HG02840 (cell line): ENCODE measurements around the gene POTEJ.
"Not testable (repeated sequence)": the region's sequence is repeated elsewhere in the genome, so short reads cannot be mapped to it uniquely, and the experiment has no call there.

Source experiments
- ATAC-seq: cut with Tn5 transposase; IDR thresholded peaks from one replicate; pipeline ENCODE4 v1.9.1; 2021; ENCODE audit warnings: mild to moderate bottlenecking, moderate library complexity, moderate number of reproducible peaks; ENCODE audit not compliant: unreplicated experiment, low FRiP score

POTEJ gene

DNA sequence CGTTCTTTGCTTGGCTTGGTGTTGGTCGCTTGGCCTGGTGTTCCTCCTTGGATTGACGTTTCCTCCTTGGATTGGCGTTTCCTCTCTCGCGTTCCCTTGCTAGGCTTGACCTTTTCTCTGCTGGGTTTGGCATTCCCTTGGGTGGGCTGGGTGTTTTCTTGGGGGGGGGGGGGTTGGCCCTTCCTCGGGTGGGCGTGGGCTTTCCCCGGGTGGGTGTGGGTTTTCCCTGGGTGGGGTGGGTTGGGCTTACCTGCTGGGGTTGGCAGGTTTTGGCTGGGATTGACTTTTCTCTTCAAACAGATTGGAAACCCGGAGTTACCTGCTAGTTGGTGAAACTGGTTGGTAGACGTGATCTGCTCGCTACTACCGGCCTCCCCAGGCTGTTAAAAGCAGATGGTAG is at the start of gene POTEJ:
Gene POTEJ, plus strand, starts transcription at position 301 of the 400 bp plus-strand sequence. Its CDS starts 93 bp downstream, at position 394.
- not testable (repeated sequence) for ATAC-seq

DNA sequence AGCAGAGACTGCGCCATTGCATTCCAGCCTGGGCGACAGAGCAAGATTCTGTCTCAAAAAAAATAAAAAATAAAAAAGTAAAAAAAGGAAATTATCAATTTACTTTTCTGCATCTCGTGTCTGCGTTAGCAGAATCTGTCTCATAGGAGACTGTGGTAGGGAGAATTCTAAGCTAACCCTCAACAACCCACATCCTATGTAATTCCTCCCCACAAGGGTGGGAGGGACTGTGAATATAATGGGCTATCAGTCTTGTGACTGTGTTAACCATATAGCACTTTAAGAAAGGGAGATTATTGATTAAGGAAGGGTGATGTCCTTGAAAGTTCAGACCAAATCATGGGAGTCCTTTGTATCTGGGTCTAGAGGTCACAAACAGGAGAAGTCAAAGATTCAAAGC is 45.1 kb upstream of the POTEJ start:
- ATAC-seq, result not testable (repeated sequence)

GRCh38 chr2:130571929-130572328 is 39.3 kb upstream of the POTEJ start:
- ATAC-seq, result not testable (repeated sequence)

DNA sequence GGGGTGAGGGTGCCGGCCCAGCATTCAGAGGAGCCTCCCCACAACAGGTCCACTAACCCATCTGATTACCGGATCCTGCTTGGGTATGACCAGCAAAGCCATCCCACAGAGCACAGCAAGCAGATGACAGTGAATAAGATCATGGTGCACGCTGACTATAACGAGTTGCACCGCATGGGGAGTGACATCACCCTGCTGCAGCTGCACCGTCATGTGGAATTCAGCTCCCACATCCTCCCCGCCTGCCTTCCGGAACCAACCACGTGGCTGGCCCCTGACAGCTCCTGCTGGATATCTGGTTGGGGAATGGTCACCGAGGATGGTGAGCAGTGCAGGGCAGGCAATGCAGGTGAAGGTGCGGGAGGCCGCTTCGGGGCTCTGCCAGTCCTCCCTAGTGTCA is 37.0 kb upstream of the POTEJ start:
- ATAC-seq, result not testable (repeated sequence)

- ATAC-seq, result not testable (repeated sequence)
These were observed 34.9 kb upstream of the POTEJ start for GRCh38 chr2:130576209-130576784.

DNA sequence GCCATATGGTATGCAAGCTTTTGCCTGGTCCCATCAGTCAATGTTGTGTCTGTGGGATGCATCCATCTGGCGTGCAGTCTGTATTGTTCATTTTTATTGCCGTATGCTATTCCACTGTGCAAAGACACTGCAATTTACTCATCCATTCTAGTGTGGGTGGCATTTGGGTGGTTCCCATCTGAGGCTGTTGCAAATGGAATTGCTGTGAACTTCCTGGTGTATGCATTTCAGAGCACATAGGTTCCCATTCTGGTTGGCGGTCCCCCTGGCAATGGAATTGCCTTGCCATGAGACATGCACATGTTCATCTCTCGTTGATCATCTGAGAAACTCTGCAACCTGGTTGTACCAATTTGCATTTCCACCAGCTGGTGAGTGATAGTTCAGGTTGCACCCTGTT is 33.7 kb upstream of the POTEJ start:
- ATAC-seq, result not testable (repeated sequence)

GRCh38 chr2:130579121-130579520 is 32.1 kb upstream of the POTEJ start:
- ATAC-seq, result not testable (repeated sequence)

GRCh38 chr2:130581491-130581890 is 29.7 kb upstream of the POTEJ start:
- not testable (repeated sequence) for ATAC-seq

- not testable (repeated sequence) for ATAC-seq
These were observed 28.3 kb upstream of the POTEJ start for GRCh38 chr2:130582970-130583369.

- not testable (repeated sequence) for ATAC-seq
These were observed 27.7 kb upstream of the POTEJ start for GRCh38 chr2:130583582-130583981.

DNA sequence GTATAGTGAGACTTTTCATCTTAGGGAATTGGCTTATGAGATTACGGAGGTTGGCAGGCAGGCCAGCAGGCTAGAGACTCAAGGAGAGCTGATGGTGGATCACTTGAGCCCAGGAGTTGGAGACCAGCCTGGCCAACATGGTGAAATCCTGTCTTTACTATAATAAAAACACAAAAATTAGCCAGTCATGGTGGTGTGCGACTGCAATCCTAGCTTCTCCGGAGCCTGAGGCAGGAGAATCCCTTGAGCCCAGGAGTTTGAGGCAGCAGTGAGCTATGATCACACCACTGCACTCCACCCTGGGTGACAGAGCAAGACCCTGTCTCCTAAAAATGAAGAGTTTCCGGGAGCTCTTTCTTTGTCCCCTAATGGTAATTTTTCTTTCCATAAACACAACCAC is 26.5 kb upstream of the POTEJ start:
- not testable (repeated sequence) for ATAC-seq

GRCh38 chr2:130588688-130589458 is 22.4 kb upstream of the POTEJ start:
- not testable (repeated sequence) for ATAC-seq

DNA sequence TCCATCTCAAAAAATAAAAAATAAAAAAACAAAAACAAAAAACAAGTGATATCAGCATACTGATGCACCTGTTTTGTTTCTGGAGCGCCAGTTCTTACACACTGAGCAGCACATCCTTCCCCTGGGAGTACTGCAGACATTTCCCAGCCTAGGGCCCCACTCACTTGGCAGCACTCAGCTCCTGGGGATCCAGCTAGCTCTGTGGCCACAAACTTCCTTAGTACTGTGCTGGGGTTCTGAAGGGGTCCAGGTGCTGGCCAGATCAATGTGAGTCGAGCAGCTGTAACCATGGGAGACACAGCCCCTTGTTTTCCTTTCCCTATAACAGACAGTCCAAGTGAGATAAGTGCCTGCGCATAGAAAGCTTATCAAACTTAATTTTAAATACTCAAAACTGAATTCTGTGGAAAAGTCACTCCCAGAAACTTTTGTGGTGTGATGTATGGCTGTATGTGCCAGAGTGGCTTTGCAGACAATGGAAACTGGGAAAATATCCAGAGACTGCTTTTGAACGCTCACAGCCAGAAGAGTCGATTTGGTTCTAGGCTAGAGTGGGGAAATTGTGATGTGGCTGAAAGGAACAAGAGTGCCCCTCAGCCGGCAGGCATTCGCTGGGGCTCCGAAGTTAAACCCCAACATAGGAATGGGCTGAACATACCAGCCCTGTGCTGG is 20.9 kb upstream of the POTEJ start:
- not testable (repeated sequence) for ATAC-seq

DNA sequence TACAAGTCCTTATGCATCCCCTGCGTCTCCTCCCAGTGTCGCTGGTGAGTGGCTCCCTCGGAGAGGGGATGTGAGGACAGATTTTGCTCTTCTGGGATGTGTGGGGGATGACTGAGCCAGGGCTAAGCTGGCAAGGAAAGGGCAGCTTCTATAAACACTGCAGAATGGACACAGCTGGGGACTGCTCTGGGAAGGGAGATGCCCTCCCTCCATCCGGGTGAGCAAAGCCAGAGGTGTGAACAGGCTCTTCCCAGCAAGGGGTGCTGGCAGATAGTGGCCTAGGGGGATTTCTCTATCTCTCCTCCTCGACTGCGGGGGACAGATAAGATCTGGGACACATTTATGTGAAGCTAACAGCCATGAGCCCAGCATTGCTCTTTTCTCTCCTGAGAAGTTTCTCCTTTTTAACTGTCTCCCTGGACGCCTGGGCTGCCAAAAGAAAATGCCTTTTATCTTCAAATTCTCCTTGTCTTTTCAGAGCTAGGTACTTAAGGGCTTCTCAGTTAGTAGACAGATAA is 20.3 kb upstream of the POTEJ start:
- ATAC-seq, result not testable (repeated sequence)

DNA sequence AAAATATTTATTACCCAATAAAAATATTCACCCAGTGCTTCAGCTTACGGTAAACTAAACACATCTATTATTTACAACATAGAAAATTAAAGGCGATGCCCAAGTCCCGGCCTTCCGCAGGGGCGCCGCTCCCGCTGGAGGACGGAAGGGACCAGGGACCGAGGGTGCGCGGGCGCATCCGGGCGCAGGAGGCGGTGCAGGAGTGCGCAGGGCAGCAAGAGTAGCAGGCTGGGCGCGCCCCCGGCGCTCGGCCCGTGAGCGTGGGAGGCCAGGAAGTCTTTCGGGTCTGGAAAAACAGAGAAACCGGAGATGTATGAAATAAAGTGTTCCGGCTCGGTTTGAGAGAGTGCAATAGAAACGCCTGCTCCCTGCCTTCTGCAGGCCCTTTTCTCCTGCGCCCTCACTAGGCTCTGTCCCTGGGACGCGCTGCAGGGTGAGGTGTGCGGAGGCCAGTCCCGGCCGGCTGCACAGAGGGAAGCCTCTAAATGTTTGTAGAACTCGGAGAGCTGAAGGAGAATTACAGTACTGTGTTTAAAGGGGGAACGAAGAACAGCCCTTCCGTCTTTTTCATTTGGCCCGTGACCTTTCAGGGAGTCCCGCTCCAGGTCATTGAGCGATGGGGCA is 18.3 kb upstream of the POTEJ start:
- ATAC-seq, result not testable (repeated sequence)

GRCh38 chr2:130594011-130594410 is 17.2 kb upstream of the POTEJ start:
- ATAC-seq, result not testable (repeated sequence)

DNA sequence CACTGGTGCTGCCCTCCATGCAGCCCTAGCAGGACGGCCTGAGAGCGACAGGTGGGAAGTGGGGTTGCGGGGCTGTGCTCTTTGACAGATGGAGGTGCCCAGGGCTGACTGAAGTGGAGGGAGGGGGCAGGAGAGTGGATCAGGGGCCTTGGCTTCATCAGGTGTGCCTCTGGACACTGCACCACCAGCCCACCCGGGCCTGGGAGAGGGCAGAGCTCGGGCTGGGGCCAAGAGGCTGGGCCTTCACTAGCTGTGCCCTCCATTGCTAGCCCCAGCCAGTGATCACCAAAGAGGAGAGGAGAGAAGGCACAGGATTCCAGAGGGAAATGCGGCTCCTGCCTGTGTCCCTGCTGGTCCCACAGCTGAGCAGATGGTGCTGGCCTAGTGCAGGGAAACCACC is 14.5 kb upstream of the POTEJ start:
- not testable (repeated sequence) for ATAC-seq

- not testable (repeated sequence) for ATAC-seq
These were observed 13.2 kb upstream of the POTEJ start for GRCh38 chr2:130597994-130598393.

- ATAC-seq, result not testable (repeated sequence)
These were observed 12.8 kb upstream of the POTEJ start for GRCh38 chr2:130598463-130598862.

GRCh38 chr2:130599393-130599792 is 11.8 kb upstream of the POTEJ start, which contains the start of gene CFC1:
TSS of gene CFC1 (minus strand) at chr2:130599575. CDS start at chr2:130599287, 288 bp downstream.
- not testable (repeated sequence) for ATAC-seq
